OCI-LY3 (cell line): Measurements from ENCODE around the gene MUC20.
"Not testable (repeated sequence)": the region's sequence is repeated elsewhere in the genome, so short reads cannot be mapped to it uniquely, and the experiment has no call there.

ENCODE experiments used
- CTCF ChIP-seq: fragments of 200-600, 300-600 bp; sonication (generic); IDR thresholded peaks from 2 replicates; pipeline ENCODE4 v1.5.1; 2014; ENCODE audit warnings: antibody characterized with exemption, low read length, low read depth
- EZH2phosphoT487 ChIP-seq: fragments of 200-600 bp; shearing (Covaris generic); IDR thresholded peaks from 2 replicates; pipeline ENCODE4 v1.6.1; 2018; ENCODE audit warnings: antibody characterized with exemption, mixed run types, low read depth

GRCh38 chr3:195689184-195690070 lies 31.4 kb upstream of the MUC20 start:
- TF ChIP-seq EZH2phosphoT487, CTCF: not testable (repeated sequence)
